B cell (primary cell): ENCODE data around the gene PARVA.

Experiments
- CTCF ChIP-seq: fragments of 200-600 bp; IDR thresholded peaks from one replicate; pipeline ENCODE4 v1.8.0; 2022; ENCODE audit warnings: antibody characterized with exemption, mild to moderate bottlenecking
- EZH2 ChIP-seq: IDR thresholded peaks from 2 replicates; pipeline ENCODE4 v1.6.1; 2012; ENCODE audit warnings: borderline replicate concordance, low read depth, mild to moderate bottlenecking, moderate library complexity, low read length; ENCODE audit not compliant: insufficient read depth, poor library complexity, severe bottlenecking

GRCh38 chr11:12540075-12540680 lies 162.8 kb downstream of the PARVA start:
- TF ChIP-seq CTCF (no peak), EZH2 (no peak)
